ENCODE results near the gene MRO.
"Not testable (repeated sequence)": the region's sequence is repeated elsewhere in the genome, so short reads cannot be mapped to it uniquely, and the experiment has no call there.

Gene MRO

GRCh38 chr18:50791599-50792438 lies 28.0 kb downstream of the MRO start:
- DNase-seq (ENCODE audit: low read depth in 2 of 2), result no peak

DNA sequence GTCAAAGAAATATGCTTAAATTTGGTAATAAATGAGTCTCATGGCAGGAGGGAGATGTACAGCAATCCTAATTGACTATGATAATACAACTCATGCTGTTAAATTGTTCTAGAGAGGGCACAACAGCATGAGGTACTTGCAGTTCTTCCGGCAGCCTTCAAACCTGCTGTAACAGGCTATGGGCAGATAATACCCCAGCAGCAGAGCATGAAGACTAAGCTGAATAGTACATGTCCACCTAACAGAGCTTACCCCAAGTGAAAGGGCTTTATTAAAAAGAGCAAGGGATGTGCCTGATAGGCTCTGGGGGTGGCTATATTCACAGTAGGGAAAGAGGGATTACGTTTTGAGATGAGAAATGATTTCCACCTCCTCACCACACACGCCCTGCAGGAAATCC lies 28.9 kb downstream of the MRO start:
- DNase-seq (ENCODE audit: low read depth in 2 of 2), result no peak

DNA sequence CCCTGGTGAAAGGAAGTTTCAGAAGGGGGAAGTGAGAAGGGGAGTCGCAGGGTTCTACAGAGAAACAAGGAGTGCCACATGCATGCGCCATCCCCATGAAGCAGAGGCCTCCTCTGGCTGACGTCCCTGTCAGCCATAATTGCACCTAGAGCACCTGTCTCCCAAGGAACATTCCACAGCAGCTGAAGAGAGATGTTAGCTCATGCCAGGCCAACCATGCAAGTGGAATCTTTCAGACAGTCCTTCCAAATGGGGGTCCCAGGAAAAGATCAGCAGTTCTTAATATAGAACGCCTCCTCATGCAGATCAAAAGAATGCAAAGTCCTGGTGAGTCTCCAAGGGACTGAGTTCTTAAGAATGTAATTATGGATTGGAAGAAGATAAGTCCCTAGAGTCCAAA lies 29.6 kb downstream of the MRO start:
- DNase-seq (ENCODE audit: low read depth in 2 of 2), result no peak

DNA sequence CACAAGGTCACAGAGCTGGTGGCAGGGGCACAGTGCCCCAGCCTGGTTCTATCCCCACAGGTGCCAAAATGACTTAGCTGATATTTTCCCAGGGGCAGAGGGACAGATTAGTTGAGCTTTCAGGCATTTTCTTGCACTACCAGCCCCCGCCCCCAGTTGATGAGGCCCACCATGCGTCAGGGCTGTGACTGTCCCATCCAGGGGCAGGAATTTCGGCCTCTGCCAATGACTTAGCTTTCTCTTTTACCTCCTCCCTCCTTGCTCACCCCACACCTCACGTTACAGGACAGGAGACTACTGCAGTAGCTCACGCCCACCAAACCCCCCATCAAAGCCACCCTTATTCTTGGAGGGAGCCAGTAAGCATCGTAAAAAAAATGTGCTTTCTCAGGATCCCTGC lies 31.5 kb downstream of the MRO start:
- no peak for DNase-seq (ENCODE audit: low read depth in 2 of 2)

DNA sequence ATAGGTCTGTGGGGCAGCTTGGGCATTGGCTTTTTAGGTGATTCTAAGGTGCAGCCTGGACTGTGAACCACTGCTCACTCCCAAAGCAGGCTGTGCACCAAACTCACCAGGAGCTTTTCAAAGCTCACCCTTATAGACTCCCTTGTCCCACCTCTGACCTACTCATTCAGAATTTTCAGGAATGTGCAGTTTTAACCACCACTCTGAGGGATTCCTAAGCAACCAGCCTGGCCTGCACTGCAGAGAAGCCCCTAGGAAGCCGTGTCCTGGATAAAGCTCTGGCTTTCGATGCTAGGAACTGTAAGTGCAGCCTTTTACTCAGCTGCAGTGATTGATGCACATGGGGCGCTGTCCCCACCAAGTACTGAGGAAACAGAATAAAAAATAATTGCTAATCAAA lies 33.0 kb downstream of the MRO start:
- no peak for DNase-seq (ENCODE audit: low read depth in 2 of 2)

DNA sequence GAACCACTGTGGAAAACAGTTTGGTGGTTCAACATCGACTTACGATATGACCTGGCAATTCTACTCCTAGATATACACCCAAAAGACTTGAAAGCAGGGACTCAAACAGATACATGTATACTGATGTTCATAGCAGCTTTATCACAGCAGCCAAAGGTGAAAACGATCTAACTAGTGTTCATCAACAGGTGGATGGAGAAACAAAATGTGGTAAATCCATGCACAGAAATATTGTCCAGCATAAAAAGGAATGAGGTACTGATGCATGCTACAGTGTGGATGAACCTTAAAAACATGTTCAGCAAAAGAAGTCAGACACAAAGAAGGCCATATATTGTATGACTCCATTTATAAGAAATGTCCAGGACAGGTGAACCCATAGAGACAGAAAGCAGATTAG lies 36.3 kb downstream of the MRO start:
- no peak for DNase-seq (ENCODE audit: low read depth in 2 of 2)

- DNase-seq (ENCODE audit: low read depth in 2 of 2), result not testable (repeated sequence)
Measured at GRCh38 chr18:50779021-50779420, 40.8 kb downstream of the MRO start.

DNA sequence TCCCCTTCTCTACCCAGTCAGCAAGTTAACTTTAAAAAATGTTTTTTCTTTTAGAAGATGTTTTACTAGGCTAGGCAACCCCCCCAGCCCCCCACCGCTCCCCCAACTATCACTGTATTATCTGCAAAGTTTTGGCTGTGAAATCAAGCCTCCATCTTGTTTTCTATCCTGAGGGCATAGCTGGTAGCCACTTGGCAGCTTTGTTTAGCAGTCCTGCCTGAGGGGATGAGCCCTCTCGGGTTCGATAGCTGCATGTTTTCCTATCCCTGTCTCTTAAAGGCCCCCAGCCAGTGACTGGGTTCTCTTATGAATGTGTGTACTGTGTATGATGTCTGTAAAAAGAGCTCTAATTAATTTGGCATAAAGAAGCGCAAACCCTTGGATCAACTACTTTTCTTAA lies 43.4 kb downstream of the MRO start:
- no peak for DNase-seq (ENCODE audit: low read depth in 2 of 2)

- no peak for DNase-seq (ENCODE audit: low read depth in 2 of 2)
Measured at GRCh38 chr18:50775726-50776125, 44.1 kb downstream of the MRO start.

GRCh38 chr18:50775207-50775606 lies 44.6 kb downstream of the MRO start:
- DNase-seq (ENCODE audit: low read depth in 2 of 2), result no peak

GRCh38 chr18:50769463-50769862 lies 50.4 kb downstream of the MRO start:
- DNase-seq (ENCODE audit: low read depth in 2 of 2), result no peak

DNA sequence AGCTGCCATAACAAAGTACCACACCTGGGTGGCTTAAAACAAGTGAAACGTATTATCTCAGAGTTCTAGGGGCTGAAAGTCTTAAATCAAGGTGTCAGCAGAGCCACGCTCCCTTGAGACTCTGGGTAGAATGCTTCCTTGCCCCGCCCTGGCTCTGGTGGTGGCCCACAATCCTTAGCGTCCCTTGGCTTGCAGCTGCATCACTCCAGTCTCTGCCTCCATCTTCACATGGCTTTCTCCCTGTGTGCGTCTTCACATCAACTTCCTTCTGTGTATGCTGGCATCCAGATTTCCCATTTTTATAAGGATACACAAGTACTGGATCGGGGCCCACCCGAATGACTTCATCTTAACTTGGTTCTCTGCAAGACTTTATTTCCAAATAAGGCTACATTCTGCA lies 62.5 kb downstream of the MRO start:
- DNase-seq (ENCODE audit: low read depth in 2 of 2), result no peak

GRCh38 chr18:50754297-50754696 lies 65.5 kb downstream of the MRO start:
- DNase-seq (ENCODE audit: low read depth in 2 of 2), result no peak

DNA sequence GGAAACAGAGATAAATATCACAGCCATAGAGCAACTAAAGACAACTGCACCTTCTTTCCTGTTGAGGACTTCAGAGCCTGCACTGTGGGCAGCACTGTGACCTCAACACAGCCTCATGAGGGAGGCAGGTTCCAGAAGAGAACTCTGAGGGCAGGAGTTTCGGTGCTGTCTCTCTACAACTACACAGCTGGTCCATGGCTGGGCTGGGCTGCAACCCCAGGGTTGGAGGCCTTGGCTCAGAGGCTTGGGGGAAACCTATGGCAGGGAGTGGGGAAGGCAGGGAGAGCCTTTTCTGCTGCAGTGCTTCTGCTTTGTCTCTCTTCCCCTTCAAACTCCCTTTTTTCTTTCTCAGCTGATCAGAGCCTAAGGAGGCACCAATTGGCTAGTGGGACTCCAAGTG lies 66.5 kb downstream of the MRO start:
- DNase-seq (ENCODE audit: low read depth in 2 of 2), result no peak

GRCh38 chr18:50751947-50752346 lies 67.9 kb downstream of the MRO start:
- no peak for DNase-seq (ENCODE audit: low read depth in 2 of 2)

- DNase-seq (ENCODE audit: low read depth in 2 of 2), result no peak
Measured at GRCh38 chr18:50751490-50751889, 68.3 kb downstream of the MRO start.

- no peak for DNase-seq (ENCODE audit: low read depth in 2 of 2)
Measured at GRCh38 chr18:50750546-50750945, 69.3 kb downstream of the MRO start.

DNA sequence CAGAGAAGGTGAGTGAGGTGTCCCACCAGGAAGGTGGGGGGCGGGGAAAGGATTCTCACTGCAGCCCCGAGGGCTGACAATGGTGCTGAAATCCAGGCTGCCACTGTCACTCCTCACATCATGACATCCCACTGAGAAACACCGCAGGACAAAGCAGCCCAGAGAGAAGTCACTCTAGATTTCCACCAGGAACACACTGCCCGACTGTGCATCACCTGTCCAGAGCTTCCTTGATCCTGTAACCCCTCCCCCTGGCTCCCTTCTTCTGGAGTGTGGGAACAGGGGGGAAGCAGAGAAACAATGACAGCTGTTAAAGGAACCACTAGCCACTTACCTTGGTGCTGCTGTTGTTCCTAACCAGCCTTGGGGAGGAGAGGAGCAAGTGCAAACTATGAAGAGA lies 69.9 kb downstream of the MRO start:
- DNase-seq (ENCODE audit: low read depth in 2 of 2), result no peak

- no peak for DNase-seq (ENCODE audit: low read depth in 2 of 2)
Measured at GRCh38 chr18:50749421-50749820, 70.4 kb downstream of the MRO start.

GRCh38 chr18:50748243-50749229 lies 71.3 kb downstream of the MRO start:
- DNase-seq (ENCODE audit: low read depth in 2 of 2), result no peak

DNA sequence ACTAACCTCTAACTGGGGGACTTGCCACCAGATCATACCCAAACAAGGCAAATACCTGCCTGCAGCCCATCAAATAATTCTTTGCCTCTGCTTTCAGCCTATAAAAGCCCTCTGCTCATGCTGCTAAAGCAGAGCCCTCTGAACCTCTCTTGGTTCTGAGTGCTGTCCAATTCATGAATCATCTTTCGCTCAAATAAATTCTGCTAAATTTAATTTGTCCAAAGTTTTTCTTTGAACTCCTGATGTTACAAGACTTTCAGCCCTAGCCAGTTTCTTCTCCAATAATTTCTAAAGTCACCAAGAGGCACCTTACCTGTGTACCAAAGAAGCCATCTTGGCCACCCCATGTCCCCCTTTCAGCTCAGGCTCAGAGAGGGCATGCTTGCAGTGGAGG lies 72.0 kb downstream of the MRO start:
- no peak for DNase-seq (ENCODE audit: low read depth in 2 of 2)

DNA sequence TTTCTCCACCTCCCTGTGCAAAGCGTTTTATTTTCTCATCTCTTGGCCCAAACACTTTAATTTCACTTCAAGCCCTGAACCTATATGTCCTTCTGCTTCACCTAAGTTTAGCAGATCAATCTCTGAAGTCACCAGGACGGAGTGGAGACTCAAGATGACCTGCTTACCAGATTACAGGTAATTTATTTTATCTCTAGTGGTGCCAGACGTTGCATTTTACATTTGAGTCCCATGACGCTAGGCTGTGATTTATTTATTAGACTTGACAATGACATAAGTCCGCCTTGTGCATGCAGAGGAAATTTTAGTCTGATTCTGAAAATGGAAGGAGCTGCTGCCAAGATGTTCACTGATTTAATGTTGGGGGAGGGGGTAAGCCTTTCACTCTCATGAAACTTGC lies 73.9 kb downstream of the MRO start:
- DNase-seq (ENCODE audit: low read depth in 2 of 2), result no peak
